Neural progenitor cell (in vitro differentiated cells): ENCODE data around the gene MKRN2. TPM values are rescaled to one million over a fixed set of nuclear protein-coding genes. Genes with fewer than 3 reads are reported as not detected.

Experiments used
- DNase-seq: peaks from one replicate; pipeline ENCODE4 v3.0.0-alpha.2; 2016; ENCODE audit warnings: low spot score
- H2AFZ ChIP-seq: fragments of 200-600 bp; sonication (generic); replicated peaks from 2 replicates; pipeline ENCODE4 v1.6.1; 2016; ENCODE audit warnings: antibody characterized with exemption
- H3F3A ChIP-seq: fragments of 200-600 bp; sonication (generic); 2 replicates; pipeline ENCODE4 v1.6.1; 2016; ENCODE audit warnings: antibody characterized with exemption, low read depth
- H3K27ac ChIP-seq: fragments of 200-600 bp; sonication (generic); 2 replicates; pipeline ENCODE4 v1.5.1; 2016; ENCODE audit warnings: mild to moderate bottlenecking
- H3K27me3 ChIP-seq: fragments of 200-600 bp; sonication (generic); 2 replicates; pipeline ENCODE4 v1.6.1; 2016; ENCODE audit warnings: mild to moderate bottlenecking, moderate library complexity
- H3K36me3 ChIP-seq: fragments of 200-600 bp; sonication (generic); 2 replicates; pipeline ENCODE4 v1.5.1; 2016
- H3K4me1 ChIP-seq: fragments of 200-600 bp; sonication (generic); 2 replicates; pipeline ENCODE4 v1.6.1; 2016; ENCODE audit warnings: mixed run types
- H3K4me2 ChIP-seq: fragments of 200-600 bp; sonication (generic); 2 replicates; pipeline ENCODE4 v1.6.1; 2016
- H3K4me3 ChIP-seq: fragments of 200-600 bp; sonication (generic); 2 replicates; pipeline ENCODE4 v1.5.1; 2016
- H3K79me2 ChIP-seq: fragments of 200-600 bp; sonication (generic); 2 replicates; pipeline ENCODE4 v1.6.1; 2016; ENCODE audit warnings: low read depth
- H3K9ac ChIP-seq: fragments of 200-600 bp; sonication (generic); 2 replicates; pipeline ENCODE4 v1.6.1; 2016
- H3K9me3 ChIP-seq: fragments of 200-600 bp; sonication (generic); 2 replicates; pipeline ENCODE4 v1.5.1; 2016; ENCODE audit warnings: low read depth
- H4K20me1 ChIP-seq: fragments of 200-600 bp; sonication (generic); 2 replicates; pipeline ENCODE4 v1.6.1; 2016; ENCODE audit warnings: low read depth
- H3K27ac Mint-ChIP-seq: 3 replicates; pipeline ENCODE4 v1.8.0; 2021; ENCODE audit warnings: mixed read lengths
- H3K27me3 Mint-ChIP-seq: 2 replicates; pipeline ENCODE4 v1.8.0; 2022; ENCODE audit warnings: low read depth, mild to moderate bottlenecking, inconsistent platforms, moderate library complexity, mixed read lengths; ENCODE audit not compliant: insufficient read depth
- H3K36me3 Mint-ChIP-seq: 3 replicates; pipeline ENCODE4 v1.8.0; 2021; ENCODE audit warnings: mixed read lengths
- H3K4me1 Mint-ChIP-seq: 3 replicates; pipeline ENCODE4 v1.8.0; 2021; ENCODE audit warnings: mixed read lengths
- H3K4me3 Mint-ChIP-seq: 3 replicates; pipeline ENCODE4 v1.8.0; 2021; ENCODE audit warnings: mild to moderate bottlenecking, moderate library complexity, mixed read lengths
- H3K9me3 Mint-ChIP-seq: 3 replicates; pipeline ENCODE4 v1.8.0; 2020; ENCODE audit warnings: mixed read lengths
- CTCF ChIP-seq: fragments of 200-600 bp; sonication (generic); IDR thresholded peaks from 2 replicates; pipeline ENCODE4 v1.5.1; 2017; ENCODE audit warnings: antibody characterized with exemption, mild to moderate bottlenecking
- EZH2 ChIP-seq: fragments of 200-600 bp; sonication (generic); IDR thresholded peaks from 2 replicates; pipeline ENCODE4 v1.6.1; 2017; ENCODE audit warnings: antibody characterized with exemption, mild to moderate bottlenecking, moderate library complexity
- EZH2phosphoT487 ChIP-seq: fragments of 200-600 bp; sonication (generic); IDR thresholded peaks from 2 replicates; pipeline ENCODE4 v1.6.1; 2017; ENCODE audit warnings: antibody characterized with exemption
- total RNA-seq: library from RNA; depleted of rRNA; stranded (reverse); fragments of >200 nt; gene quantifications from 2 replicates; pipeline ENCODE4 v1.2.3, GENCODE V29; 2015; ENCODE audit warnings: low replicate concordance

MKRN2 gene
- total RNA-seq, 1 donor from 2014 or later = 26.5 TPM

GRCh38 chr3:12579456-12579855 is 22.6 kb downstream of the MKRN2 start:
- Histone ChIP-seq H3K4me2 (no peak overlapping the region), H3K79me2 (no peaks in the 10 kb centered on the region), H4K20me1 (no peaks in the 10 kb centered on the region), H3K27me3 (no peaks in the 10 kb centered on the region), H3K36me3 (no peaks in the 10 kb centered on the region), H2AFZ (no peak overlapping the region), H3K27ac (no peak overlapping the region), H3F3A (peaks cover 7% of the 10 kb centered on the region), H3K4me3 (no peak overlapping the region), H3K9ac (no peak overlapping the region), H3K9me3 (no peaks in the 10 kb centered on the region), H3K4me1 (no peaks in the 10 kb centered on the region)
- no peak for TF ChIP-seq EZH2
- no peak for TF ChIP-seq EZH2phosphoT487
- Mint-ChIP-seq H3K36me3 (peaks cover 23% of the 10 kb centered on the region), H3K27ac (peak overlapping the region; percentile 25), H3K4me1 (no peaks in the 10 kb centered on the region), H3K27me3 (peaks cover 2% of the 10 kb centered on the region), H3K9me3 (no peaks in the 10 kb centered on the region), H3K4me3 (no peak overlapping the region)
- no peak for DNase-seq

DNA sequence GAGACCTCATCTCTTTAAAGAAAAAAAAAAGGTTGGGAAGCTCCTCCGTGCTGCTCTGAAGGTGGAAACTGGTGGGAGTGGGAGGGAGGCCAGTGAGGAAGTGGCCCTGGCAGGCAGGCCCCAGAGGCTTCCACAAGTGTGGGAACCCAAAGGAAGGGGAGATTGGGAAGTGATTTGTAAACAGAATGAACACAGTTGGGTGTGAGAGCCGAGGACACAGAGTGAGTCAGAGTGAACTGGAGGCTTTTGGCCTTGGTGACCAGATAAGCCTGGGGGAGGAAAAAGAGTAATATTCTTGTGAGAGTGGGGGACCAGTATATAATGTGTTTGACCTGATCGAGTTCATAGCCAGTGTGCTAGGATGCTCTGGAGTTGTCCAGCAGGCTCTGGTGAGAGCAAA is 23.0 kb downstream of the MKRN2 start:
- peaks cover 25% of the 10 kb centered on the region for H3K36me3 Mint-ChIP-seq
- Histone ChIP-seq H3K4me3 (no peak overlapping the region), H3K9ac (no peak overlapping the region), H3K4me1 (no peaks in the 10 kb centered on the region), H3K9me3 (no peaks in the 10 kb centered on the region), H3K79me2 (no peaks in the 10 kb centered on the region), H3K4me2 (no peak overlapping the region), H3F3A (peaks cover 7% of the 10 kb centered on the region), H3K36me3 (no peaks in the 10 kb centered on the region), H3K27me3 (no peaks in the 10 kb centered on the region), H4K20me1 (no peaks in the 10 kb centered on the region), H3K27ac (no peak overlapping the region), H2AFZ (no peak overlapping the region)
- H3K4me1 Mint-ChIP-seq = no peaks in the 10 kb centered on the region
- no peak for TF ChIP-seq EZH2
- no peak for TF ChIP-seq EZH2phosphoT487
- no peak for TF ChIP-seq CTCF
- no peak overlapping the region for H3K4me3 Mint-ChIP-seq
- H3K9me3 Mint-ChIP-seq = no peaks in the 10 kb centered on the region
- no peak overlapping the region for H3K27ac Mint-ChIP-seq
- H3K27me3 Mint-ChIP-seq = peaks cover 2% of the 10 kb centered on the region
- no peak for DNase-seq

- Mint-ChIP-seq H3K27me3 (peaks cover 2% of the 10 kb centered on the region), H3K4me3 (no peak overlapping the region), H3K27ac (no peak overlapping the region), H3K4me1 (no peaks in the 10 kb centered on the region), H3K9me3 (no peaks in the 10 kb centered on the region), H3K36me3 (peaks cover 21% of the 10 kb centered on the region)
- no peak overlapping the region for H3K27ac ChIP-seq
- no peak overlapping the region for H2AFZ ChIP-seq
- no peaks in the 10 kb centered on the region for H3K9me3 ChIP-seq
- DNase-seq = no peak
- H3K4me3 ChIP-seq = no peak overlapping the region
- no peaks in the 10 kb centered on the region for H3K36me3 ChIP-seq
- H3F3A ChIP-seq = peaks cover 7% of the 10 kb centered on the region
- no peaks in the 10 kb centered on the region for H3K27me3 ChIP-seq
- H3K4me2 ChIP-seq = no peak overlapping the region
- no peaks in the 10 kb centered on the region for H4K20me1 ChIP-seq
- no peak overlapping the region for H3K9ac ChIP-seq
- no peak for TF ChIP-seq EZH2
- TF ChIP-seq EZH2phosphoT487 = no peak
- H3K4me1 ChIP-seq = no peaks in the 10 kb centered on the region
- no peaks in the 10 kb centered on the region for H3K79me2 ChIP-seq
Observed at GRCh38 chr3:12582730-12583129, 25.8 kb downstream of the MKRN2 start.

GRCh38 chr3:12583280-12583679 is 26.4 kb downstream of the MKRN2 start:
- H3K79me2 ChIP-seq = no peaks in the 10 kb centered on the region
- H3K36me3 ChIP-seq = no peaks in the 10 kb centered on the region
- H2AFZ ChIP-seq = no peak overlapping the region
- no peak overlapping the region for H3K4me3 ChIP-seq
- H3K9me3 Mint-ChIP-seq = no peaks in the 10 kb centered on the region
- H3F3A ChIP-seq = peaks cover 7% of the 10 kb centered on the region
- no peaks in the 10 kb centered on the region for H3K4me1 ChIP-seq
- no peaks in the 10 kb centered on the region for H4K20me1 ChIP-seq
- peaks cover 21% of the 10 kb centered on the region for H3K36me3 Mint-ChIP-seq
- no peak overlapping the region for H3K9ac ChIP-seq
- no peaks in the 10 kb centered on the region for H3K9me3 ChIP-seq
- H3K4me1 Mint-ChIP-seq = no peaks in the 10 kb centered on the region
- TF ChIP-seq EZH2phosphoT487 = no peak
- no peak for TF ChIP-seq EZH2
- no peak for TF ChIP-seq CTCF
- H3K27ac Mint-ChIP-seq = no peak overlapping the region
- peaks cover 2% of the 10 kb centered on the region for H3K27me3 Mint-ChIP-seq
- H3K4me2 ChIP-seq = no peak overlapping the region
- no peak for DNase-seq
- no peak overlapping the region for H3K27ac ChIP-seq
- H3K27me3 ChIP-seq = no peaks in the 10 kb centered on the region
- H3K4me3 Mint-ChIP-seq = no peak overlapping the region
